Neutrophil (primary cell): ENCODE data around the gene FBN2.

Source experiments
- H3K27ac ChIP-seq: fragments of 200-600 bp; sonication (generic); 2 replicates; pipeline ENCODE4 v1.5.1; 2016; ENCODE audit warnings: mild to moderate bottlenecking, moderate library complexity
- H3K27me3 ChIP-seq: fragments of 200-600 bp; sonication (generic); 2 replicates; pipeline ENCODE4 v1.6.0; 2016; ENCODE audit warnings: mild to moderate bottlenecking
- H3K36me3 ChIP-seq: fragments of 200-600 bp; sonication (generic); 2 replicates; pipeline ENCODE4 v1.5.1; 2017
- H3K4me1 ChIP-seq, 2 experiments: fragments of 200-600 bp in 1 of 2; sonication (generic) in 1 of 2; 1 replicate in 1 of 2; 2 replicates in 1 of 2; pipeline versions ENCODE4 v1.5.1 to v1.6.1; 2013 to 2016; ENCODE audit warnings: low read depth in 1 of 2, low read length in 1 of 2, mild to moderate bottlenecking in 1 of 2, moderate library complexity in 1 of 2; ENCODE audit not compliant: control insufficient read depth in 1 of 2, insufficient read depth in 1 of 2
- H3K4me3 ChIP-seq, 2 experiments: fragments of 200-600 bp in 1 of 2; sonication (generic) in 1 of 2; 1 replicate in 1 of 2; 2 replicates in 1 of 2; pipeline ENCODE4 v1.5.1; 2013 to 2016; ENCODE audit warnings: low read depth in 1 of 2, low read length in 1 of 2, mild to moderate bottlenecking in 1 of 2, moderate library complexity in 1 of 2
- H3K9me3 ChIP-seq: fragments of 200-600 bp; sonication (generic); 2 replicates; pipeline ENCODE4 v1.5.1; 2016
- CTCF ChIP-seq: fragments of 200-600 bp; sonication (generic); IDR thresholded peaks from 2 replicates; pipeline ENCODE4 v1.5.1; 2016; ENCODE audit warnings: antibody characterized with exemption

The FBN2 gene

GRCh38 chr5:128532776-128533175 lies 5.3 kb downstream of the FBN2 start:
- peaks cover 2 to 9% of the 10 kb centered on the region in 2 experiments for H3K4me1 ChIP-seq

GRCh38 chr5:128532127-128532526 lies 5.9 kb downstream of the FBN2 start:
- H3K4me1 ChIP-seq, result peaks cover 1 to 7% of the 10 kb centered on the region in 2 experiments
- H3K36me3 ChIP-seq, result no peaks in the 10 kb centered on the region
- no peak overlapping the region for H3K27ac ChIP-seq
- no peak for TF ChIP-seq CTCF
- no peaks in the 10 kb centered on the region for H3K9me3 ChIP-seq
- peaks cover 14% of the 10 kb centered on the region for H3K27me3 ChIP-seq
- H3K4me3 ChIP-seq, result no peak overlapping the region

More at GRCh38 chr5:128532776-128533175, 5.3 kb downstream of the FBN2 start:
- Histone ChIP-seq H3K4me3 (no peak overlapping the region), H3K36me3 (no peaks in the 10 kb centered on the region), H3K9me3 (no peaks in the 10 kb centered on the region), H3K27ac (no peak overlapping the region), H3K27me3 (peaks cover 19% of the 10 kb centered on the region)
- no peak for TF ChIP-seq CTCF

- Histone ChIP-seq H3K27me3 (no peaks in the 10 kb centered on the region), H3K36me3 (no peaks in the 10 kb centered on the region), H3K27ac (no peak overlapping the region), H3K4me3 (no peak overlapping the region), H3K4me1 (no peaks in the 10 kb centered on the region), H3K9me3 (no peaks in the 10 kb centered on the region)
- no peak for TF ChIP-seq CTCF
These were observed 9.3 kb downstream of the FBN2 start for GRCh38 chr5:128528637-128529255.

DNA sequence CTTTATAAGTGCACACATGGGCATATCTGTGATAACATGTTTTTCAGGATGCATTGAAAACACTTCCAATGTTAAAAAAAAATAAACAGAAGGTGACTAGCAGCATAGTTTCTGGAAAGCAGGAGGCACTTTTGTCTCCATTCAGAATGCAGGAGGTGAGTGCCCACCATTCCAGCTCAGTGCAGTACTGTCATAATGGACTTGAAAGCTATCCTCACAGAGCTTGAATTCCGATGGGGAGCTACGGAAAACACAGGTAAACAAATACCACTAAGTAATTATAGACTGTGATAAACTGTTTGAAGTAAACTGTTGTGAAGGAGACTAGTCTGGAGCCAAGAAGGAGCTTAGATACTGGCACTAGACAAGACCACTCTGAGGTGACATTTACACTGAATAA lies 9.9 kb downstream of the FBN2 start:
- H3K27me3 ChIP-seq, result no peaks in the 10 kb centered on the region
- H3K27ac ChIP-seq, result no peak overlapping the region
- no peaks in the 10 kb centered on the region for H3K36me3 ChIP-seq
- no peaks in the 10 kb centered on the region for H3K4me1 ChIP-seq
- no peak for TF ChIP-seq CTCF
- no peaks in the 10 kb centered on the region for H3K9me3 ChIP-seq
- no peak overlapping the region for H3K4me3 ChIP-seq

GRCh38 chr5:128527077-128527476 lies 11.0 kb downstream of the FBN2 start:
- no peak overlapping the region for H3K27ac ChIP-seq
- H3K4me1 ChIP-seq, result peaks cover 0 to 4% of the 10 kb centered on the region in 2 experiments
- no peaks in the 10 kb centered on the region for H3K9me3 ChIP-seq
- TF ChIP-seq CTCF, result no peak
- H3K27me3 ChIP-seq, result no peaks in the 10 kb centered on the region
- H3K36me3 ChIP-seq, result no peaks in the 10 kb centered on the region
- no peak overlapping the region for H3K4me3 ChIP-seq
